ENCODE data around the gene PRKN. TPM values are rescaled to one million over a fixed set of nuclear protein-coding genes. Genes with fewer than 3 reads are reported as not detected.

The PRKN gene
- total and polyA plus RNA-seq, 2 experiments from 2014 or later = 0.10 to 0.84 TPM

- Mint-ChIP-seq H3K27me3 (ENCODE audit: insufficient read depth, low read depth, poor library complexity) (peaks cover 7% of the 10 kb centered on the region), H3K4me3 (no peak overlapping the region), H3K36me3 (ENCODE audit: low read depth) (no peaks in the 10 kb centered on the region), H3K9me3 (no peaks in the 10 kb centered on the region), H3K27ac (no peak overlapping the region), H3K4me1 (peaks cover 32% of the 10 kb centered on the region)
- Histone ChIP-seq H3K27me3 (ENCODE audit: insufficient read depth) (peaks cover 8% of the 10 kb centered on the region; the same call in 1 of the 2 replicates), H3K4me1 (ENCODE audit: insufficient read depth) (peaks cover 10% of the 10 kb centered on the region; the same call in 1 of the 2 replicates), H2AFZ (no peak overlapping the region), H4K20me1 (replicated peaks; ENCODE audit: insufficient read depth) (no peaks in the 10 kb centered on the region), H3K27ac (ENCODE audit: low read depth) (no peak overlapping the region), H3K79me2 (replicated peaks; ENCODE audit: insufficient read depth) (no peaks in the 10 kb centered on the region), H3K4me2 (no peak overlapping the region), H3K36me3 (ENCODE audit: insufficient read depth) (no peaks in the 10 kb centered on the region), H3K4me3 (no peak overlapping the region), H3K9me2 (ENCODE audit: insufficient read depth) (no peaks in the 10 kb centered on the region), H3F3A (replicated peaks; ENCODE audit: low read depth) (no peaks in the 10 kb centered on the region)
- TF ChIP-seq, protein P1, sequence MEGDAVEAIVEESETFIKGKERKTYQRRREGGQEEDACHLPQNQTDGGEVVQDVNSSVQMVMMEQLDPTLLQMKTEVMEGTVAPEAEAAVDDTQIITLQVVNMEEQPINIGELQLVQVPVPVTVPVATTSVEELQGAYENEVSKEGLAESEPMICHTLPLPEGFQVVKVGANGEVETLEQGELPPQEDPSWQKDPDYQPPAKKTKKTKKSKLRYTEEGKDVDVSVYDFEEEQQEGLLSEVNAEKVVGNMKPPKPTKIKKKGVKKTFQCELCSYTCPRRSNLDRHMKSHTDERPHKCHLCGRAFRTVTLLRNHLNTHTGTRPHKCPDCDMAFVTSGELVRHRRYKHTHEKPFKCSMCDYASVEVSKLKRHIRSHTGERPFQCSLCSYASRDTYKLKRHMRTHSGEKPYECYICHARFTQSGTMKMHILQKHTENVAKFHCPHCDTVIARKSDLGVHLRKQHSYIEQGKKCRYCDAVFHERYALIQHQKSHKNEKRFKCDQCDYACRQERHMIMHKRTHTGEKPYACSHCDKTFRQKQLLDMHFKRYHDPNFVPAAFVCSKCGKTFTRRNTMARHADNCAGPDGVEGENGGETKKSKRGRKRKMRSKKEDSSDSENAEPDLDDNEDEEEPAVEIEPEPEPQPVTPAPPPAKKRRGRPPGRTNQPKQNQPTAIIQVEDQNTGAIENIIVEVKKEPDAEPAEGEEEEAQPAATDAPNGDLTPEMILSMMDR (conservative IDR thresholded peaks at IDR 0.05; ENCODE audit: low read depth in 2 of 2) = no peak
- no peak for TF ChIP-seq EZH2phosphoT487 (IDR thresholded peaks at IDR 0.05; ENCODE audit: unreplicated experiment)
- TF ChIP-seq REST (IDR thresholded peaks at IDR 0.05; ENCODE audit: unreplicated experiment) = no peak
- TF ChIP-seq CREB1 (CRISPR knock-in tag; IDR thresholded peaks at IDR 0.05; ENCODE audit: low read depth) = no peak
- no peak for TF ChIP-seq ZNF114 (CRISPR knock-in tag; IDR thresholded peaks at IDR 0.05)
- no peak for TF ChIP-seq ZNF331 (CRISPR knock-in tag; IDR thresholded peaks at IDR 0.05; ENCODE audit: low read depth)
- no peak for TF ChIP-seq JUNB (IDR thresholded peaks at IDR 0.05; ENCODE audit: unreplicated experiment)
- no peak for TF ChIP-seq ETS1 (IDR thresholded peaks at IDR 0.05)
- TF ChIP-seq ZNF462 (CRISPR knock-in tag; IDR thresholded peaks at IDR 0.05) = no peak
- no peak for TF ChIP-seq POLR2AphosphoS5 (IDR thresholded peaks at IDR 0.05; ENCODE audit: low read depth)
- no peak for TF ChIP-seq NANOG (IDR thresholded peaks at IDR 0.05; ENCODE audit: borderline replicate concordance)
- TF ChIP-seq STAT1 (IDR thresholded peaks at IDR 0.05; ENCODE audit: unreplicated experiment) = no peak
- no peak for TF ChIP-seq EZH2 (IDR thresholded peaks at IDR 0.05; ENCODE audit: low read depth, unreplicated experiment)
- ATAC-seq (no peak), DNase-seq (ENCODE audit: low spot score) (no peak)
Observed at GRCh38 chr6:161440299-161440698, 1287.3 kb downstream of the PRKN start.

Measured in GM23338 (cell line).